ENCODE data around the gene GTPBP3.

DNA sequence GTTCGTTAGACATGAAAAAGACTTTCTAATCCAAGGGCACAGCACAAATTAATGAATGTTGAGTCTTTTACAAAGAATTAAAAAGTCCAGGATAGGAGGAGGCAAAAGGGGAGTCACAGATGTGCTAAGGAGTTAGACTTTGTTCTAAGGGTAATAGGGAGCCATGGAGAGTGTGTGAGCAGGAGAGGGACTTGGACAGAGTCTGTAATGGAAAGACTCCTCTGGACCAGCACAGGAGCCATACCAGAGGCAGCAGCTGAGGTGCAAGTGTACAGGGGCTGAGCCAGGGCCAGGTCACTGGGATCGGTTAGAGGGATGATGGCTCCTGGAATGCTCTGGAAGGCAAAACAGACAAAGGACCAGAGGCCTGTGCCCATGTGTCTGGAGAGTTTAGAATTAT lies 10.5 kb downstream of the GTPBP3 start:
- TF ChIP-seq, protein P1, sequence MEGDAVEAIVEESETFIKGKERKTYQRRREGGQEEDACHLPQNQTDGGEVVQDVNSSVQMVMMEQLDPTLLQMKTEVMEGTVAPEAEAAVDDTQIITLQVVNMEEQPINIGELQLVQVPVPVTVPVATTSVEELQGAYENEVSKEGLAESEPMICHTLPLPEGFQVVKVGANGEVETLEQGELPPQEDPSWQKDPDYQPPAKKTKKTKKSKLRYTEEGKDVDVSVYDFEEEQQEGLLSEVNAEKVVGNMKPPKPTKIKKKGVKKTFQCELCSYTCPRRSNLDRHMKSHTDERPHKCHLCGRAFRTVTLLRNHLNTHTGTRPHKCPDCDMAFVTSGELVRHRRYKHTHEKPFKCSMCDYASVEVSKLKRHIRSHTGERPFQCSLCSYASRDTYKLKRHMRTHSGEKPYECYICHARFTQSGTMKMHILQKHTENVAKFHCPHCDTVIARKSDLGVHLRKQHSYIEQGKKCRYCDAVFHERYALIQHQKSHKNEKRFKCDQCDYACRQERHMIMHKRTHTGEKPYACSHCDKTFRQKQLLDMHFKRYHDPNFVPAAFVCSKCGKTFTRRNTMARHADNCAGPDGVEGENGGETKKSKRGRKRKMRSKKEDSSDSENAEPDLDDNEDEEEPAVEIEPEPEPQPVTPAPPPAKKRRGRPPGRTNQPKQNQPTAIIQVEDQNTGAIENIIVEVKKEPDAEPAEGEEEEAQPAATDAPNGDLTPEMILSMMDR (conservative IDR thresholded peaks at IDR 0.05; ENCODE audit: low read depth in 2 of 2) = no peak
- TF ChIP-seq, protein P2, sequence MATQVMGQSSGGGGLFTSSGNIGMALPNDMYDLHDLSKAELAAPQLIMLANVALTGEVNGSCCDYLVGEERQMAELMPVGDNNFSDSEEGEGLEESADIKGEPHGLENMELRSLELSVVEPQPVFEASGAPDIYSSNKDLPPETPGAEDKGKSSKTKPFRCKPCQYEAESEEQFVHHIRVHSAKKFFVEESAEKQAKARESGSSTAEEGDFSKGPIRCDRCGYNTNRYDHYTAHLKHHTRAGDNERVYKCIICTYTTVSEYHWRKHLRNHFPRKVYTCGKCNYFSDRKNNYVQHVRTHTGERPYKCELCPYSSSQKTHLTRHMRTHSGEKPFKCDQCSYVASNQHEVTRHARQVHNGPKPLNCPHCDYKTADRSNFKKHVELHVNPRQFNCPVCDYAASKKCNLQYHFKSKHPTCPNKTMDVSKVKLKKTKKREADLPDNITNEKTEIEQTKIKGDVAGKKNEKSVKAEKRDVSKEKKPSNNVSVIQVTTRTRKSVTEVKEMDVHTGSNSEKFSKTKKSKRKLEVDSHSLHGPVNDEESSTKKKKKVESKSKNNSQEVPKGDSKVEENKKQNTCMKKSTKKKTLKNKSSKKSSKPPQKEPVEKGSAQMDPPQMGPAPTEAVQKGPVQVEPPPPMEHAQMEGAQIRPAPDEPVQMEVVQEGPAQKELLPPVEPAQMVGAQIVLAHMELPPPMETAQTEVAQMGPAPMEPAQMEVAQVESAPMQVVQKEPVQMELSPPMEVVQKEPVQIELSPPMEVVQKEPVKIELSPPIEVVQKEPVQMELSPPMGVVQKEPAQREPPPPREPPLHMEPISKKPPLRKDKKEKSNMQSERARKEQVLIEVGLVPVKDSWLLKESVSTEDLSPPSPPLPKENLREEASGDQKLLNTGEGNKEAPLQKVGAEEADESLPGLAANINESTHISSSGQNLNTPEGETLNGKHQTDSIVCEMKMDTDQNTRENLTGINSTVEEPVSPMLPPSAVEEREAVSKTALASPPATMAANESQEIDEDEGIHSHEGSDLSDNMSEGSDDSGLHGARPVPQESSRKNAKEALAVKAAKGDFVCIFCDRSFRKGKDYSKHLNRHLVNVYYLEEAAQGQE (IDR thresholded peaks at IDR 0.05; ENCODE audit: unreplicated experiment) = no peak
- no peak for TF ChIP-seq POLR2AphosphoS5 (IDR thresholded peaks at IDR 0.05; ENCODE audit: low read depth)
- no peak for TF ChIP-seq EZH2 (IDR thresholded peaks at IDR 0.05; ENCODE audit: low read depth, unreplicated experiment)
- no peak for TF ChIP-seq CREB1 (CRISPR knock-in tag; IDR thresholded peaks at IDR 0.05; ENCODE audit: low read depth)
- TF ChIP-seq EZH2phosphoT487 (IDR thresholded peaks at IDR 0.05; ENCODE audit: unreplicated experiment) = no peak
- TF ChIP-seq JUNB (IDR thresholded peaks at IDR 0.05; ENCODE audit: unreplicated experiment) = no peak
- TF ChIP-seq STAT1 (IDR thresholded peaks at IDR 0.05; ENCODE audit: unreplicated experiment) = no peak
- TF ChIP-seq, protein P3, sequence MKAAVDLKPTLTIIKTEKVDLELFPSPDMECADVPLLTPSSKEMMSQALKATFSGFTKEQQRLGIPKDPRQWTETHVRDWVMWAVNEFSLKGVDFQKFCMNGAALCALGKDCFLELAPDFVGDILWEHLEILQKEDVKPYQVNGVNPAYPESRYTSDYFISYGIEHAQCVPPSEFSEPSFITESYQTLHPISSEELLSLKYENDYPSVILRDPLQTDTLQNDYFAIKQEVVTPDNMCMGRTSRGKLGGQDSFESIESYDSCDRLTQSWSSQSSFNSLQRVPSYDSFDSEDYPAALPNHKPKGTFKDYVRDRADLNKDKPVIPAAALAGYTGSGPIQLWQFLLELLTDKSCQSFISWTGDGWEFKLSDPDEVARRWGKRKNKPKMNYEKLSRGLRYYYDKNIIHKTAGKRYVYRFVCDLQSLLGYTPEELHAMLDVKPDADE (IDR thresholded peaks at IDR 0.05) = no peak
